Activated CD8-positive, alpha-beta memory T cell treated with anti-CD3 and anti-CD28 coated beads, Interleukin-2, amount 10 ng/mL, durations not matched to agents 7 days and 5 days (primary cell): Measurements from ENCODE around the gene AP5Z1. TPM values are rescaled to one million over a fixed set of nuclear protein-coding genes. Genes with fewer than 3 reads are reported as not detected.

ENCODE experiments used
- ATAC-seq: fragments of 150-1000 bp; cut with Tn5 transposase; one replicate; pipeline ENCODE4 v1.10.0; 2021; ENCODE audit warnings: moderate library complexity
- CTCF ChIA-PET: fragments of 350-600 bp; sonication (Branson Sonifier 250); formaldehyde crosslinking; loops from one replicate; lab custom pipeline; 2021; ENCODE audit warnings: antibody characterized with exemption; lab: Charles Lee
- DNase-seq: peaks from one replicate; pipeline ENCODE4 v3.0.0-alpha.2; 2020
- H3K27ac Mint-ChIP-seq: one replicate; pipeline ENCODE4 v1.8.0; 2021; ENCODE audit warnings: mild to moderate bottlenecking, mixed read lengths
- H3K27me3 Mint-ChIP-seq: one replicate; pipeline ENCODE4 v1.8.0; 2021; ENCODE audit warnings: mixed read lengths
- H3K36me3 Mint-ChIP-seq: one replicate; pipeline ENCODE4 v1.8.0; 2021; ENCODE audit warnings: mild to moderate bottlenecking, mixed read lengths
- H3K4me1 Mint-ChIP-seq: one replicate; pipeline ENCODE4 v1.8.0; 2021; ENCODE audit warnings: mixed read lengths
- H3K4me3 Mint-ChIP-seq: one replicate; pipeline ENCODE4 v1.8.0; 2021; ENCODE audit warnings: mild to moderate bottlenecking, moderate library complexity, mixed read lengths
- H3K9me3 Mint-ChIP-seq: one replicate; pipeline ENCODE4 v1.8.0; 2022; ENCODE audit warnings: low read depth, mixed read lengths
- microRNA-seq: library from miRNA; unstranded; fragments of <30 nt; microRNA quantifications from one replicate; pipeline ENCODE4 v1.2.0, GENCODE V29; 2022
- total RNA-seq, 2 experiments: library from RNA; stranded (reverse); gene quantifications; one replicate each; pipeline ENCODE4 v1.2.3, GENCODE V29; 2021

Gene AP5Z1
- total RNA-seq, 2 experiments from 2014 or later, result 51.2 to 57.5 TPM

- ATAC-seq (no peak), DNase-seq (no peak)
- H3K9me3 Mint-ChIP-seq, result no peaks in the 10 kb centered on the region
- H3K4me3 Mint-ChIP-seq, result no peak overlapping the region
- CTCF ChIA-PET, result interaction anchor here (1.0 kb wide), 1 partner anchor 50 kb away, joined by 3 read pairs; no protein-coding TSS in a partner anchor
- no peaks in the 10 kb centered on the region for H3K27me3 Mint-ChIP-seq
- no peak overlapping the region for H3K27ac Mint-ChIP-seq
- no peaks in the 10 kb centered on the region for H3K36me3 Mint-ChIP-seq
- H3K4me1 Mint-ChIP-seq, result no peaks in the 10 kb centered on the region
These were observed 59.4 kb downstream of the AP5Z1 start for GRCh38 chr7:4834601-4835397.

- no peaks in the 10 kb centered on the region for H3K4me1 Mint-ChIP-seq
- ATAC-seq, result no peak
- CTCF ChIA-PET, result interaction anchor here (1.0 kb wide), 1 partner anchor 49 kb away, joined by 3 read pairs; no protein-coding TSS in a partner anchor
- no peak overlapping the region for H3K27ac Mint-ChIP-seq
- DNase-seq, result no peak
- no peaks in the 10 kb centered on the region for H3K27me3 Mint-ChIP-seq
- H3K36me3 Mint-ChIP-seq, result no peaks in the 10 kb centered on the region
- no peak overlapping the region for H3K4me3 Mint-ChIP-seq
- H3K9me3 Mint-ChIP-seq, result no peaks in the 10 kb centered on the region
These were observed 60.2 kb downstream of the AP5Z1 start for GRCh38 chr7:4835398-4836205.

GRCh38 chr7:4836206-4836661 is 60.8 kb downstream of the AP5Z1 start:
- CTCF ChIA-PET, result no interaction called here
- no peaks in the 10 kb centered on the region for H3K36me3 Mint-ChIP-seq
- H3K27me3 Mint-ChIP-seq, result no peaks in the 10 kb centered on the region
- no peaks in the 10 kb centered on the region for H3K9me3 Mint-ChIP-seq
- DNase-seq (no peak), ATAC-seq (no peak)
- no peak overlapping the region for H3K4me3 Mint-ChIP-seq
- H3K4me1 Mint-ChIP-seq, result no peaks in the 10 kb centered on the region
- H3K27ac Mint-ChIP-seq, result no peak overlapping the region

- H3K27me3 Mint-ChIP-seq, result no peaks in the 10 kb centered on the region
- H3K4me1 Mint-ChIP-seq, result no peaks in the 10 kb centered on the region
- H3K4me3 Mint-ChIP-seq, result no peak overlapping the region
- no peak overlapping the region for H3K27ac Mint-ChIP-seq
- DNase-seq (no peak), ATAC-seq (no peak)
- H3K9me3 Mint-ChIP-seq, result no peaks in the 10 kb centered on the region
- no peaks in the 10 kb centered on the region for H3K36me3 Mint-ChIP-seq
- CTCF ChIA-PET, result interaction anchor here (0.6 kb wide), 1 partner anchor 21 kb away, joined by 3 read pairs; no protein-coding TSS in a partner anchor
These were observed 61.8 kb downstream of the AP5Z1 start for GRCh38 chr7:4837041-4837802.

- Mint-ChIP-seq H3K9me3 (no peaks in the 10 kb centered on the region), H3K4me1 (no peaks in the 10 kb centered on the region), H3K36me3 (no peaks in the 10 kb centered on the region), H3K27me3 (no peaks in the 10 kb centered on the region), H3K4me3 (no peak overlapping the region), H3K27ac (no peak overlapping the region)
- ATAC-seq (no peak), DNase-seq (no peak)
- CTCF ChIA-PET, result no interaction called here
These were observed 62.6 kb downstream of the AP5Z1 start for GRCh38 chr7:4837803-4838625.

- H3K36me3 Mint-ChIP-seq, result no peaks in the 10 kb centered on the region
- no peak for ATAC-seq
- no peaks in the 10 kb centered on the region for H3K4me1 Mint-ChIP-seq
- no peak overlapping the region for H3K27ac Mint-ChIP-seq
- DNase-seq, result no peak
- H3K9me3 Mint-ChIP-seq, result no peaks in the 10 kb centered on the region
- no peaks in the 10 kb centered on the region for H3K27me3 Mint-ChIP-seq
- H3K4me3 Mint-ChIP-seq, result no peak overlapping the region
- CTCF ChIA-PET, result interaction anchor here (1.0 kb wide), 1 partner anchor 8 kb away, joined by 4 read pairs; no protein-coding TSS in a partner anchor
These were observed 63.4 kb downstream of the AP5Z1 start for GRCh38 chr7:4838626-4839334.

GRCh38 chr7:4840079-4840501 is 64.7 kb downstream of the AP5Z1 start:
- H3K27me3 Mint-ChIP-seq, result peaks cover 4% of the 10 kb centered on the region
- no peaks in the 10 kb centered on the region for H3K4me1 Mint-ChIP-seq
- H3K27ac Mint-ChIP-seq, result no peak overlapping the region
- DNase-seq, result no peak
- no peak for ATAC-seq
- no peak overlapping the region for H3K4me3 Mint-ChIP-seq
- H3K36me3 Mint-ChIP-seq, result no peaks in the 10 kb centered on the region
- no peaks in the 10 kb centered on the region for H3K9me3 Mint-ChIP-seq
- CTCF ChIA-PET, result no interaction called here

Small RNA genes lying within 50 kb of the gene (microRNA-seq; reads per million reads assigned to microRNA genes)
- gene MIR4656, result not detected

Other genes with a start within 250 kb of the AP5Z1 start
- 10 to 100 TPM; 27.1 to 31.2 TPM for gene FOXK1, start 93.3 kb upstream of the AP5Z1 start, total RNA-seq
- under 1 TPM in 1 of 2 experiments, not detected in 1; 0.06 TPM for gene PAPOLB, start 86.4 kb downstream of the AP5Z1 start, total RNA-seq
- gene RADIL, start 108.1 kb downstream of the AP5Z1 start, total RNA-seq, result under 1 TPM in 1 of 2 experiments, not detected in 1; 0.12 TPM
- gene MMD2, start 183.6 kb downstream of the AP5Z1 start, total RNA-seq, result not detected